Ascending aorta (tissue), 2 donors: ENCODE results near the gene DRAXIN. TPM values are rescaled to one million over a fixed set of nuclear protein-coding genes. Genes with fewer than 3 reads are reported as not detected.

ENCODE experiments used
- DNase-seq, 2 donors: peaks; one replicate each; pipeline ENCODE4 v3.0.0-alpha.2; 2019; ENCODE audit warnings: low spot score in 2 of 2
- H3K27ac ChIP-seq, 2 donors: fragments of 200-600 bp; sonication (generic); one replicate each; pipeline ENCODE4 v1.5.1; 2016 to 2017; ENCODE audit warnings: mild to moderate bottlenecking in 1 of 2
- H3K27me3 ChIP-seq: fragments of 200-600 bp; sonication (generic); one replicate; pipeline ENCODE4 v1.5.1; 2017
- H3K36me3 ChIP-seq, 2 donors: fragments of 200-600 bp; sonication (generic); one replicate each; pipeline ENCODE4 v1.5.1; 2016
- H3K4me1 ChIP-seq, 2 donors: fragments of 200-600 bp; sonication (generic); one replicate each; pipeline ENCODE4 v1.5.1; 2016 to 2017; ENCODE audit warnings: mild to moderate bottlenecking in 1 of 2
- H3K4me3 ChIP-seq, 2 donors: fragments of 200-600 bp; sonication (generic); one replicate each; pipeline ENCODE4 v1.5.1; 2016 to 2017; ENCODE audit warnings: mild to moderate bottlenecking in 1 of 2
- H3K9me3 ChIP-seq, 2 donors: fragments of 200-600 bp; sonication (generic); one replicate each; pipeline ENCODE4 v1.5.1; 2016
- CTCF ChIP-seq, 3 experiments: fragments of 200-600 bp in 2 of 3; fragments of 450-650 bp in 1 of 3; sonication (generic) in 2 of 3; IDR thresholded peaks; one replicate each; pipeline ENCODE4 v1.5.1; 2016 to 2019; ENCODE audit warnings: antibody characterized with exemption in 3 of 3, mild to moderate bottlenecking in 1 of 3, moderate library complexity in 1 of 3
- intact Hi-C: fragments of 100-400 bp; cut with DNase I; formaldehyde crosslinking; loops from one replicate; pipeline ENCODE4 v1.15.1; 2023
- total RNA-seq: library from RNA; depleted of rRNA; stranded (reverse); fragments of >200 nt; gene quantifications from one replicate; pipeline ENCODE4 v1.1.0, GENCODE V29; 2016

DRAXIN gene
- total RNA-seq, 1 donor from 2014 or later = 1.8 TPM

- TF ChIP-seq CTCF (IDR thresholded peaks at IDR 0.05) = peak; percentile 55 to 72 (median 58)
- H3K27me3 ChIP-seq = no peaks in the 10 kb centered on the region
- intact Hi-C loops = no loop called here
- H3K27ac ChIP-seq = no peak overlapping the region
- no peaks in the 10 kb centered on the region for H3K36me3 ChIP-seq
- DNase-seq = no peak
- no peaks in the 10 kb centered on the region for H3K9me3 ChIP-seq
- H3K4me3 ChIP-seq = no peak overlapping the region
- H3K4me1 ChIP-seq = peaks cover 5 to 6% of the 10 kb centered on the region in 2 donors
Measured at GRCh38 chr1:11645670-11646265, 45.7 kb upstream of the DRAXIN start.

- intact Hi-C loops = no loop called here
- Histone ChIP-seq H3K27ac (no peak overlapping the region), H3K36me3 (no peaks in the 10 kb centered on the region), H3K9me3 (no peaks in the 10 kb centered on the region), H3K4me1 (peaks cover 5 to 7% of the 10 kb centered on the region in 2 donors), H3K4me3 (no peak overlapping the region), H3K27me3 (no peaks in the 10 kb centered on the region)
- no peak for DNase-seq
- TF ChIP-seq CTCF (IDR thresholded peaks at IDR 0.05) = no peak
Measured at GRCh38 chr1:11646317-11646716, 45.2 kb upstream of the DRAXIN start.

- DNase-seq = no peak
- H3K4me1 ChIP-seq = peaks cover 5 to 7% of the 10 kb centered on the region in 2 donors
- H3K36me3 ChIP-seq = no peaks in the 10 kb centered on the region
- intact Hi-C loops = no loop called here
- no peak overlapping the region for H3K4me3 ChIP-seq
- no peaks in the 10 kb centered on the region for H3K9me3 ChIP-seq
- no peaks in the 10 kb centered on the region for H3K27me3 ChIP-seq
- TF ChIP-seq CTCF (IDR thresholded peaks at IDR 0.05) = no peak
- H3K27ac ChIP-seq = no peak overlapping the region
Measured at GRCh38 chr1:11647333-11647732, 44.2 kb upstream of the DRAXIN start.

GRCh38 chr1:11648039-11648438 is 43.5 kb upstream of the DRAXIN start:
- no peak for DNase-seq
- Histone ChIP-seq H3K36me3 (no peaks in the 10 kb centered on the region), H3K27me3 (no peaks in the 10 kb centered on the region), H3K27ac (no peak overlapping the region), H3K9me3 (no peaks in the 10 kb centered on the region), H3K4me1 (peaks cover 5 to 7% of the 10 kb centered on the region in 2 donors), H3K4me3 (no peak overlapping the region)
- intact Hi-C loops = no loop called here
- TF ChIP-seq CTCF (IDR thresholded peaks at IDR 0.05) = no peak

GRCh38 chr1:11648732-11649158 is 42.8 kb upstream of the DRAXIN start:
- H3K4me3 ChIP-seq = no peak overlapping the region
- H3K9me3 ChIP-seq = no peaks in the 10 kb centered on the region
- H3K27me3 ChIP-seq = no peaks in the 10 kb centered on the region
- no peak for TF ChIP-seq CTCF (IDR thresholded peaks at IDR 0.05)
- intact Hi-C loops = no loop called here
- H3K27ac ChIP-seq = no peak overlapping the region
- DNase-seq = no peak
- H3K4me1 ChIP-seq = peaks cover 5 to 7% of the 10 kb centered on the region in 2 donors
- no peaks in the 10 kb centered on the region for H3K36me3 ChIP-seq

- no peak overlapping the region for H3K4me3 ChIP-seq
- no peak overlapping the region for H3K27ac ChIP-seq
- intact Hi-C loops = no loop called here
- no peak for DNase-seq
- no peaks in the 10 kb centered on the region for H3K27me3 ChIP-seq
- no peaks in the 10 kb centered on the region for H3K36me3 ChIP-seq
- no peak for TF ChIP-seq CTCF (IDR thresholded peaks at IDR 0.05)
- H3K9me3 ChIP-seq = no peaks in the 10 kb centered on the region
- H3K4me1 ChIP-seq = peaks cover 5 to 7% of the 10 kb centered on the region in 2 donors
Measured at GRCh38 chr1:11649237-11649623, 42.3 kb upstream of the DRAXIN start.
